AG04450 (cell line): ENCODE data around the gene NOTUM. TPM values are rescaled to one million over a fixed set of nuclear protein-coding genes. Genes with fewer than 3 reads are reported as not detected.

ENCODE experiments used
- CTCF ChIA-PET: fragments of 300-600, 350-600 bp; formaldehyde crosslinking; extraction: SDS; loops from one replicate; lab custom pipeline; 2022; ENCODE audit warnings: antibody characterized with exemption, inconsistent platforms; lab: Charles Lee
- POLR2A ChIA-PET: fragments of 350-600 bp; formaldehyde crosslinking; extraction: SDS; loops from one replicate; lab custom pipeline; 2021; ENCODE audit warnings: antibody characterized with exemption, inconsistent platforms; lab: Yijun Ruan, JAX
- DNase-seq: peaks from one replicate; pipeline ENCODE4 v3.0.0-alpha.2; 2011; ENCODE audit warnings: low read depth, low spot score
- H3K27ac ChIP-seq: one replicate; pipeline ENCODE4 v1.5.1; 2012; ENCODE audit warnings: low read depth, low read length, control low read depth
- H3K27me3 ChIP-seq: one replicate; pipeline ENCODE4 v1.6.0; 2012; ENCODE audit warnings: low read length; ENCODE audit not compliant: control insufficient read depth, insufficient read depth
- H3K4me3 ChIP-seq: 2 replicates; pipeline ENCODE4 v1.5.1; 2011; ENCODE audit warnings: mild to moderate bottlenecking, low read depth, low read length, control low read depth
- H3K9me3 ChIP-seq: 2 replicates; pipeline ENCODE4 v1.5.1; 2012; ENCODE audit warnings: low read length; ENCODE audit not compliant: control insufficient read depth, insufficient read depth
- polyA plus RNA-seq: library from polyadenylated mRNA; depleted of rRNA; stranded (reverse); fragments of >200 nt; gene quantifications from 2 replicates; pipeline ENCODE4 v1.2.3, GENCODE V29; 2011
- TF ChIP-seq, protein P1 (sequence below): IDR thresholded peaks from 2 replicates; pipeline ENCODE4 v1.5.1; 2011; ENCODE audit warnings: low read depth, low read length, control low read depth, inconsistent platforms

The NOTUM gene
- polyA plus RNA-seq, 1 experiment, result not detected

DNA sequence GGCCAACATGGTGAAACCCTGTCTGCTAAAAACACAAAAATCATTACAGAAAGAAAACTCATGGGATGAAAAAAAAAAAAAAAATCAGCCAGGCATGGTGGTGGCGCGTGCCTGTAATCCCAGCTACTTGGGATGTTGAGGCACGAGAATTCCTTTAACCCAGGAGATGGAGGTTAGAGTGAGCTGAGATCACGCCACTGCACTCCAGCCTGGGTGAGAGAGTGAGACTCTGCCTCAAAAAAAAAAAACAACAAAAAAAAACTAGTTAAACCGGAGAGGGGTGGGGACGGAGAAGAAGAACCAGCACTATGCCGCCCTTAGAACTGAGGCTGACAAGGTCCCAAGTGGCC lies 7.4 kb upstream of the NOTUM start:
- POLR2A ChIA-PET, result no interaction called here
- H3K9me3 ChIP-seq, result peaks cover 3% of the 10 kb centered on the region
- no peak for DNase-seq
- no peak overlapping the region for H3K27ac ChIP-seq
- CTCF ChIA-PET, result no interaction called here
- H3K27me3 ChIP-seq, result peaks cover 11% of the 10 kb centered on the region
- H3K4me3 ChIP-seq, result no peak overlapping the region
- TF ChIP-seq, protein P1, sequence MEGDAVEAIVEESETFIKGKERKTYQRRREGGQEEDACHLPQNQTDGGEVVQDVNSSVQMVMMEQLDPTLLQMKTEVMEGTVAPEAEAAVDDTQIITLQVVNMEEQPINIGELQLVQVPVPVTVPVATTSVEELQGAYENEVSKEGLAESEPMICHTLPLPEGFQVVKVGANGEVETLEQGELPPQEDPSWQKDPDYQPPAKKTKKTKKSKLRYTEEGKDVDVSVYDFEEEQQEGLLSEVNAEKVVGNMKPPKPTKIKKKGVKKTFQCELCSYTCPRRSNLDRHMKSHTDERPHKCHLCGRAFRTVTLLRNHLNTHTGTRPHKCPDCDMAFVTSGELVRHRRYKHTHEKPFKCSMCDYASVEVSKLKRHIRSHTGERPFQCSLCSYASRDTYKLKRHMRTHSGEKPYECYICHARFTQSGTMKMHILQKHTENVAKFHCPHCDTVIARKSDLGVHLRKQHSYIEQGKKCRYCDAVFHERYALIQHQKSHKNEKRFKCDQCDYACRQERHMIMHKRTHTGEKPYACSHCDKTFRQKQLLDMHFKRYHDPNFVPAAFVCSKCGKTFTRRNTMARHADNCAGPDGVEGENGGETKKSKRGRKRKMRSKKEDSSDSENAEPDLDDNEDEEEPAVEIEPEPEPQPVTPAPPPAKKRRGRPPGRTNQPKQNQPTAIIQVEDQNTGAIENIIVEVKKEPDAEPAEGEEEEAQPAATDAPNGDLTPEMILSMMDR, result no peak

DNA sequence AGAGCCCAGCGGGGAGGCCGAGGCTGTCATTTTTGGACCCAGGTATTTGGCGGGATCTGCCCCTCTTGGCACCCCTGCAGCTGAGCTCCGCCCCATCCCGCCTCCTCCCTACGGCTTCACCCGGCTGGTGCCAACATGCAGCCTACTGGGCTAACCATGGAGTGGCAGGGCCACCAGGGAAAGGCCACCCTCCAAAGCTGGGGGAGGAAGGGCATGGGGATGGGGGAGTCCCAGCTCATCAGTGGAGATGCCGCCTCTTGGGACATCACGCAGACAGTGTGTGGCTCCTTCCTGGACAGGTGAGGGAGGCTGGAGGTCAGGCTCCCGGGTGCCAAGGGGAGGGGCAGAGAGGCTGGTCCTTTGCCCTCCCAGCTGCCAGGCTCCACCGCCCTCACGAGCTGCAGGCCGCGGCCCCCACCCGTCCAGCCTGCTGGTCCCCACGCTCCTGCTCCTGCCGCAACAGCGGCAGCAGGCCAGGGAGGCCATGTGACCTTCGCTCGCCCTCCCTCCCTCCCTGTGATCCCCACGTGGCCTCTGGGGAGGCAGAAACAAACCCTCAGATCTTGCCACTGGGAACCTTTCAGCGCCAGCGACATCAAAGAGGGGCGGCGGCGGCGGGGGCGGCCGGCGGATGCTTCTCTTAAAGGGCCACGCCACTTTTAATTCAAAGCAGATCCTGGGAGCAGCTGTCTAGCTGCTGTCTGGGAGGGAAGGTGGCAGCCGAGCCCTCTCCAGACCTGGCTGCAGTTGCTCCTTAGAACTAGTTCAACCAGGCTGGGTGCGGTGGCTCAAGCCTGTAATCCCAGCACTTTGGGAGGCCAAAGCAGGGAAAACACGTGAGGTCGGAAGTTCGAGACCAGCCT lies 6.8 kb upstream of the NOTUM start:
- H3K9me3 ChIP-seq, result no peaks in the 10 kb centered on the region; the same call in 1 of the 2 replicates
- H3K27me3 ChIP-seq, result peaks cover 17% of the 10 kb centered on the region
- TF ChIP-seq, protein P1, result no peak
- DNase-seq, result no peak
- POLR2A ChIA-PET, result interaction anchor here (0.9 kb wide), 1 partner anchor 55 kb away, joined by 3 read pairs; the partner anchor contains the start of gene CENPX
- H3K4me3 ChIP-seq, result peak overlapping the region; percentile 20; the same call in 1 of the 2 replicates
- H3K27ac ChIP-seq, result no peak overlapping the region
- CTCF ChIA-PET, result no interaction called here

DNA sequence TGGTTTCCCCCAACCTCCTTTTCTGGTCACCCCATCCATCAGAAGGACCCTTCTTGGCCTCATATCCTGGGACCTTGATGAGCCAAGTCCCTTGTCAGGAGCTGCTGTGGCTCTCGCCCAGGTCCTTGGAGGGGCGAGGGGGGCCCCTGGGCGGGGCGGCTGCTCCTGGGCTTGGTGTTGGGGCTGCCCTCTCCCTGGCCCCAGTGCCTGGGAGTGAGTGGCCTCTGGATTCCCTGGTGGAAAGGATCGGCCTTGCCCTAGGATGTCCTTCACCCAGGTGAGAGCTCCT lies 6.2 kb upstream of the NOTUM start:
- Histone ChIP-seq H3K27ac (no peak overlapping the region), H3K27me3 (peaks cover 23% of the 10 kb centered on the region), H3K9me3 (no peaks in the 10 kb centered on the region; the same call in 1 of the 2 replicates), H3K4me3 (no peak overlapping the region)
- no peak for DNase-seq
- ChIA-PET CTCF (no interaction called here), POLR2A (interaction anchor here (0.9 kb wide), 1 partner anchor 55 kb away, joined by 3 read pairs; the partner anchor contains the start of gene CENPX)
- TF ChIP-seq, protein P1, result no peak

DNA sequence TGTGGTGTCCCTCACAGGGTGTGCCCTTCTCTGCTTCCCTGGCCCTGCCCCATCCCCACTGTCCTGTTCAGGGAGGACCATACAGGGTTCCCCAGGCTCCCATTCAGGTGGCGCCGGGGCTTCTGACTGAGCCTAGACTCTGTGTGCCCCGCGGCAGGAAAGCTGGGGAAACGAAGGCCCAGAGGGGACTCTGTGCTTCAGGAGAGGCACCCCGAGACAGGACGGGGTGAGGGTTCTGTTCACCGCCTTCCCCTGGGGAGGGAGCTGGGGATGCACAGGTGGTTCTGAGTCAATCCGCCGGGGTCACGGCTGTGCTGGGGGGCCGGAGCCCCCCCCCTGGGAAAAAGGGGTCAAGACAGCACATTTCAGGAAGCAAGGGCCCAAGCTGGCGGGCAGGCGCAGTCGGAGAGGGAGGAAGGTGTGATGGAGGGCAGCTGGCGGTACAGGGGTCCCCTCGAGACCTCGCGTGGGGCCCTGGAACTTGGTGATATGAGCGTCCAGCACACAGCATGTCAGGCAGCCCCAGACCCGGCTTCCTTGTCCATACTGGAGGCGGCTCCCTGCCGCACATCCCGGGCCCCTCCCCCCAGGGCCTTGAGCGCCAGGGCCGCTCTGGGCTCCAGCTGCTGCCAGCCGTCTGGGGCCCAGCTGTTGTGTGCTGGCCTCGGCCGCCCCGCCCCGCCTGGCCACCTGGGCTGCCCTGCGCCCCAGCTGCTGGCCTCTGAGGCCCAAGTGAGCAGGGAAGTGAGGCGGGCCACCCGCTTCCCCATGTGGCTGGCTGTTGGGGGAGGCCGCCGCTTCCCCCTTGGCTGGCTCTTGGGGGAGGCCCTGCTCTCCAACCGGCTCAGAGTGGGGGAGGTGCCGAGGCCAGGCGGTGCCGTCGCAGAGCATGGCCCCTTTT lies 5.6 kb upstream of the NOTUM start:
- TF ChIP-seq, protein P1, result no peak
- CTCF ChIA-PET, result no interaction called here
- peaks cover 27% of the 10 kb centered on the region for H3K27me3 ChIP-seq
- no peaks in the 10 kb centered on the region; the same call in 1 of the 2 replicates for H3K9me3 ChIP-seq
- H3K4me3 ChIP-seq, result no peak overlapping the region
- POLR2A ChIA-PET, result interaction anchor here (0.9 kb wide), 1 partner anchor 56 kb away, joined by 3 read pairs; the partner anchor contains the start of gene CENPX
- H3K27ac ChIP-seq, result no peak overlapping the region
- peak; percentile 26 for DNase-seq
